AG08396 (cell line): ENCODE data around the gene SHISA7.

Experiments used
- DNase-seq: peaks from one replicate; pipeline ENCODE4 v3.0.0; 2012; ENCODE audit warnings: low spot score, mixed read lengths

SHISA7 gene

DNA sequence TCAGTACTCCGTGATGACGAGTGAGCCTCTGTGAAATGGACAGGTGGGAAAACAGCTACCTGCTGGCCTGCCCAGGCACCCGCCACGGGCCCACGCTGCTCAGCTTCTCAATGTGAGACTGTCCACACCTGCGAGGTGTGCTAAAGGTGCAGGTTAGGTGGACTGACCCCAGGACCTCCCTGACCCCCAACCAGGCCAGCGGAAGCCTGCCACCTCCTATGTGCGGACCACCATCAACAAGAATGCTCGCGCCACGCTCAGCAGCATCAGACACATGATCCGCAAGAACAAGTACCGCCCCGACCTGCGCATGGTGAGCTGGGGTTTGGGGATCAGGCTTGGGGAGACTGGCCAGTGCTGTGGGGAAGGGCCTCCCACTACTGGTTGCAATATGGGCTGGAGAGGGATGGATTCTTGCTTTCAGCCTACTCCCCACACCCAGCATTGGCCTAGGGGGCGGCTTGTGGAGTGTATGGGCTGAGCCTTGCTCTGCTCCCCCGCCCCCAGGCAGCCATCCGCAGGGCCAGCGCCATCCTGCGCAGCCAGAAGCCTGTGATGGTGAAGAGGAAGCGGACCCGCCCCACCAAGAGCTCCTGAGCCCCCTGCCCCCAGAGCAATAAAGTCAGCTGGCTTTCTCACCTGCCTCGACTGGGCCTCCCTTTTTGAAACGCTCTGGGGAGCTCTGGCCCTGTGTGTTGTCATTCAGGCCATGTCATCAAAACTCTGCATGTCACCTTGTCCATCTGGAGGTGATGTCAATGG, 55.2 kb downstream of the SHISA7 start:
- DNase-seq, result no peak

DNA sequence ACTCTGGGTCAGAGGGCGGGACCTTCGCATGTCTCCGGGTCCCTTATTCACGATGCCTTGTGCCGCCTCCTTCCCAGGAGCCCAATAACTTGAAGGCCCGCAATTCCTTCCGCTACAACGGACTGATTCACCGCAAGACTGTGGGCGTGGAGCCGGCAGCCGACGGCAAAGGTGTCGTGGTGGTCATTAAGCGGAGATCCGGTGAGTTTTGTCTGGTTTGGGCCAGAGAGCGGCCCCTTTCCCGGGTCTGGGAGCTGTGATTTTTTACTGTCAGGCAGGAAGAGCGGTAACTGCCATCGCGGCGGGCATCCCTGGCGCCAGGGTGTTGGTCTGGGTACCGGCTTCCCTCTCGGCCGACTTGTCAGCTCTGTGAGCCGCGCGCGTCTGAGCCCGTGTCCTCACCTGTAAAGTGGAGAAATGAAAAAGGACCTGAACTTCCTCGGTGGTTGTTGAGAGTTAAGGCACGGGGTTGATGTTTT, 56.6 kb downstream of the SHISA7 start:
- DNase-seq, result no peak

DNA sequence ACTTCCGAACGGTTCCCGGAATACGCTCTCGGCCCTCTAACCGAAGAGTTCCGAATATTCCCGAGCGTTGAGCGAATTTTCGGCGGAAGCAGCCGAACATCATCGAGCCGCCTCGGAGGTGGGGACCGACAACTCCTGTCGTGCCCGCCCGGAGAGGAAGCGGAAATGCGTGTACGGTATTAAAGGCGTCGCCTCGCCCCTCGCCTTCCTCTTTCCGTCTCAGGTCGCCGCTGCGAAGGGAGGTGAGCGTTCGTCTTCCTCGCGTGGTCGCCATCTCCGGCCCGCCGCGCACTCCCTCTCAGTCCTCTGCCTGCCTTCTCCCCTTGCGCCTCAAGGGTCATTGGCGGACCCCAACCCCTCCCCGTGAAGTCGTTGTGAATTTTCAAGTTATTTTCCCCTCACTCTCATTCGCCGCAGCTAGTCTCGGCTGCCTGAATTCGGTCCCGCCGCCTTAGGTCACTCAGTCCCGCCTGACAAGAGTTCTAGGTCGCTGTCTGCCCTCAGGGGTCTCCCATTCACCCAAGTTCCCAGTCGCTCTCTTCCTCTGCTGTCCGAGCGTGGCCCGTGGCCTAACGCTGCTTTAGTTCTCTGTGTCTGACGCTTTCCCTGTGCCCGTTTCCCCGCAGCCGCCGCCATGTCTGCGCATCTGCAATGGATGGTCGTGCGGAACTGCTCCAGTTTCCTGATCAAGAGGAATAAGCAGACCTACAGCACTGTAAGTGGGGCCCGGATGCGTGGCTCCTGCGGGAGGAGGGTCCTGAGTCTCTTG, 57.2 kb downstream of the SHISA7 start, which contains the start of gene RPL28:
RPL28 (plus strand) TSS at position 209 of the 769 bp plus-strand sequence; CDS start at position 635, 426 bp downstream.
- peak; percentile 97 for DNase-seq

DNA sequence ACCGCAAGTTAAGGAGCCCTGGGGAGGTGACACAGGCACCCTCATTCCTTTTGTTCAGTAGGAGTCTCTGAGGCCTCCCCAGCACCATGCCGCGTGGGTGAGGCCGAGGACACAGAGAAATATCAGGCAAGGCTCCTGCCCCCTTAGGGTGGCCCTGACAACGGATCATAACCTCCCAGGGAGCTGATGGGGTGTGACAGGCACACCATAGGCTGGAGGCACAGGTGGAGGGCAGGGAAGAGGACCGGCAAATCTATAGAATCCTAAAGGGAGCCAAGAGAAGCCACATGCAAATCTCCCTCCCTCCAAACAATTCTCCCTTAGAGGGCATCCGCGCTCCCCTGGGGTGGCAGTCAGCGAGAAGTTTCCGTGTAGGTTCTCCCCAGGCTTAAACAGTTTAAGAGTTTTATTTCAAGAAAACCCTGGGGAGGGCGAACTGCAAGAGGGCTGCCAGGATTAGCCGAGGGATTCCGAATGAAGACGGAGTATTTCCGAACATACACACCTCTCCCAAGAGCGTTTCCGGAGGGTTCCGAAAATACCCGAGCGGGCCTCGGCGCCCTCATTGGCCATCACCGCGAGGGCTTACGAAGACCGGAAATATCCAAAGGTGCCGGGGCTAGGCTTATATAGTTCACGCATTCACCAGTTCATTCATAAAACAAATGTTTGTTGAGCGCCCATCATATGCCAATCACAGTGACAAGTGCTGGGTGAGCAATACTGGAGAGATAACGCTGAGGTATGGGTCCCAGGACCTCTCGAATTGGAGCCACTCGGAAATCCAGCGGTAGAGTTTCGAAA, 58.0 kb downstream of the SHISA7 start:
- DNase-seq, result peak; percentile 95

DNA sequence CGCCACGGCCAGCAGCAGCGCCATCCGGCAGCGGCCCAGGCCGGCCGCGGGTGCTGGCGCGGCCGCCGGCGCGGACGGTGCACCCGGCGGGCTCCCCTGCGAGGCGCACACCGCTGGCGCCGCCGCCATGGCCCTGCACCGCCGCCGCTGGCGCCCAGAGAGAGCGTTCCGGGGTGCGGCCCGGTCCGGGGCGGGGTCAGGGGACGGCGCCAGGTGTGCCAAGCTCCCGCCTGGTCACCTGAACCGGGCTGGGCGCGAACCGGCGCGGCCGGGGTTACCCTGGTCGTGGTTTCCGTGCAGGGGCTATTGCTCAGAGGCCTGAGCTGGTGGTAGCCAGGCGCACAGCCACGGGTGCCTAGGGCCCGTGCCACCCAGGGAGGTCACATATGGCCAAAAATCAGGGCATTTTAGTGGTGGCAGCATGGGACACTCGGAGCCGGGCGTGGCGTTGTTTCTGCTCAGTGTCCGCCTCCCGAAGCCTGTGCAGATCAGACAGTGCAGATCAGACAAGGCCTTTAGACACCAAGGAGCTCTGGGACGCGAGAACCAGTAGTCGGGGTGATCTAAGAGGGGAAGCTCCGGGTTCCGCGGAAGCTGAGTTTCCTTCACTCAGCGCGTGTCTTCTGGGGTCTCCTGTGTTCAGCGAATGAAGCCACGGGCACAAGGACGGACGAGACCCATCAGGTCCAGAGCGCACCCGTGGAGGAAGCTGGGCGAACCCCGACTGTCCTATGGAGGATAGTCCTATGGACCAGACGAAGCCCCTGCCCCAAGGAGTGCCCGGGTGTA, 58.8 kb downstream of the SHISA7 start, which contains the start of gene TMEM238:
TMEM238 (minus strand) TSS at position 162 of the 789 bp plus-strand sequence; CDS start at position 129, 33 bp downstream.
- no peak for DNase-seq

DNA sequence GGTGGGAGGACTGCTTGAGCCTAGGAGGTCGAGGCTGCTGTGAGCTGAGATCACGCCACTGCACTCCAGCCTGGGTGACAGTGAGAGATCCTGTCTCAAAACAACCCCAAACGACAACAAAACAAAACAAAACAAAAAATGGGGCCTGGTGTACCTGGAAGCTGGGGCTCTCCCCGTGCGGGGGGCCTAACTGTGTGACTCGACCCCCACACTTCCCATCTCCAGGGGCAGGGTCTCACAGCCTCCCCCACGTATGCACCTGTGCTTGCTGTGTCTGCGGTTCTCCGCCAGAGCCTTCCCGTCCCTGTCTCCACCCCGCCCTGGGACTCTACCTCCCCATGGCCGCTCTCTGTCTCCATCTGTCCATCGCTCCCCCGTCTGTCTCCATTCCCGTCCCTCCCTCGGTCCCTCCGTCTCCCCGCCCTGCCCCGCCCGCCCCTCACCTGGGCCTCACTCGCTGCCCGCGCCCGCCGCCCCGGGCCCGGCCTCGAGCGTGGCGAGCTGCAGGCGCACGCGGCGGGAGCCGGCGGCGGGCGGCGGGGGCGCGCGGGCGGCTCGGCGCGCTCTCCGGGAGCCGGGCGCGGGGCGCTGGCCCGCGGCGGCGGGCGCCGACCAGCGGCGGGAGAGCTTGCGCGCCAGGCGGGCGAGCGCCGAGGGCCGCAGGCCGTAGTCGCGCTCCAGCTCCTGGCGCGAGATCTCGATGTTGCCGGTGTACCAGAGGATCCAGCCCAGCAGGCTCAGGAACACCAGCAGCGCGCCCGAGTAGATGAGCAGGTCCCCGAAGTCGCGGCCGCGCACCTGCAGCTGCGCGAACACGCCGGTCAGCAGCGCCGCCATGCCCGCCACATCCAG, 59.6 kb downstream of the SHISA7 start:
- peak; percentile 89 for DNase-seq

DNA sequence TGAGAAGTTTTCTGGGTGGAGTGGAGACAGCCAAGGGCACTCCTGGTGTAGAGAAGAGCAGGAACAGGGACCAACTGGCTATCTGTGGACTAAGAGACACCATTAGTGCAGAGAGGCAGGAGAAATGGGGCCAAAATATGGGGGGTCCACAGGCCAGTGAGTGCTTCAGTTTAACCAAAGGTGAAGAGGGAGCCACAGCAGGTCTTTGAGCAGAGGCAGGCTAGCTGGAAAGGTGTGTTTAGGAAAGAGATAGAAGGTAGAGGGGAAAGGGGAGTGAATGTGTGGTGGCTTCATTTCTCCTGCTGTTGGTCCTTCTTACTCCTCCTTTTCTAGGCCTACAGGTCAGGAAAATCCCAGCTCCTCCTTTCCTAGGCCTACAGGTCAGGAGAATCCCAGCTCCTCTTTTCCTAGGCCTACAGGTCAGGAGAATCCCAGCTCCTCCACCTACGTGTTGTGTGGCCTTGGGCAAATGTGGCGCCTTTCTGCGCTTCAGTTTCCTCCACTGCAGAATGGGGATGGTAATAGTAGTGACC, 60.5 kb downstream of the SHISA7 start:
- no peak for DNase-seq

DNA sequence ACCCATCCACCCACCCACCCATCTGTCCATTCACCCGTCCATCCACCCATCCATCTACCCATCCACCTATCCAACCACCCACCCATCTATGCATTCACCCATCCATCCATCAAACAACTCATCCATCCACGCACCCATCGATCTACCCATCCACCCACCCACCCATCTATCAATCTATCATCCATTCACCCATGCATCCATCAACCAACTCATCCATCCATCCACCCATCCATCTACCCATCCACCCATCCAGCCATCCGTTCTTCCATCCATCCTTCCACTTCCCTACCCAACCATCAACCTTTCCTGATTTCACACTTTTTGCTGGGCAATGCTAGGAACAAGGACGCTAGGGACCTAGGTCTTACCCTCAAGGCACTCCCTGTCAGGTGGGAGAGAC, 61.1 kb downstream of the SHISA7 start:
- DNase-seq, result no peak

DNA sequence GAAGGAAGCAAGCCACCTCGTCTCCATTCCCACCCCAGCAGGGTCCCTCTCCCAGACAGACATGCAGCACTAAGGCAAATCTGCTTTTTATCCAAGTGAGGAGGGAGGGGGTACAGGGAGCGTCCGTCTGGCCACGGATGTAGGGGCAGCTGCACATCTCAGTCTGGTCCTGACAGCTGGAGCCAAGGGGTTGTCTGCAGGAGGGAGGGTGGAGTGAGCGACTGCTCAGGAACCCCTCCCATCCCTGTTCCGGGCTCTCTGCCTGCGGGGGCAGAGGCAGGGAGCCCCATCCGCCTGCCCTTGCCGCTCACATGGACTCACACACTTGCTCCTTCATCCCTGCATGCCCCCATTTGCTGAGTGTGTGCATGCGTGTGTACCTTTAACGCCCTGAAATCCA, 63.9 kb downstream of the SHISA7 start:
- no peak for DNase-seq
